ENCODE data around the gene IRF2. TPM values are rescaled to one million over a fixed set of nuclear protein-coding genes. Genes with fewer than 3 reads are reported as not detected.

Gene IRF2
- polyA plus RNA-seq, 1 donor (not counting 4 experiments of a cell fraction or from before 2014, with no cell fraction given): 23.8 TPM

GRCh38 chr4:184455299-184455698, 19.1 kb downstream of the IRF2 start:
- no peaks in the 10 kb centered on the region for H3K9me1 ChIP-seq (ENCODE audit: control insufficient read depth, extremely low read depth, insufficient read depth, low read length)
- FAIRE-seq (no peak), DNase-seq (ENCODE audit: low read depth, low spot score) (no peak)
- no peak overlapping the region for H3K4me3 ChIP-seq (ENCODE audit: control insufficient read depth in 2 of 3, extremely low read depth in 1 of 3, insufficient read depth in 2 of 3, low read depth in 1 of 3, low read length in 3 of 3)
- peaks cover 0 to 1% of the 10 kb centered on the region in 2 experiments for H3K36me3 ChIP-seq (ENCODE audit: control insufficient read depth in 2 of 2, extremely low read depth in 1 of 2, insufficient read depth in 2 of 2, low read length in 2 of 2)
- no peak overlapping the region for H3K27ac ChIP-seq (ENCODE audit: control insufficient read depth, insufficient read depth, low read length)
- dilution Hi-C loops (cut with MboI; ENCODE audit: extremely low pct_ligation_motif_present, low sequenced_read_pairs): no loop called here
- no peak overlapping the region for H2AFZ ChIP-seq (ENCODE audit: control insufficient read depth, low read length)
- TF ChIP-seq CTCF (optimal IDR thresholded peaks at IDR 0.05 in 1 of 3, IDR thresholded peaks at IDR 0.05 in 1 of 3, conservative IDR thresholded peaks at IDR 0.05 in 1 of 3; ENCODE audit: extremely low read depth in 1 of 3, insufficient read depth in 2 of 3, low read length in 3 of 3) (no peak), EZH2 (IDR thresholded peaks at IDR 0.05; ENCODE audit: low read length) (no peak)
- H4K20me1 ChIP-seq (ENCODE audit: control insufficient read depth, extremely low read depth, insufficient read depth, low read length): no peaks in the 10 kb centered on the region
- no peak overlapping the region for H3K4me2 ChIP-seq (ENCODE audit: control insufficient read depth, extremely low read depth, insufficient read depth, low read depth, low read length)
- peaks cover 61% of the 10 kb centered on the region for H3K79me2 ChIP-seq (ENCODE audit: control insufficient read depth, insufficient read depth, low read length)
- H3K9me3 ChIP-seq (ENCODE audit: control insufficient read depth, low read depth, low read length): no peaks in the 10 kb centered on the region
- H3K27me3 ChIP-seq (ENCODE audit: control insufficient read depth, extremely low read depth, insufficient read depth, low read length): no peaks in the 10 kb centered on the region
- no peak overlapping the region for H3K9ac ChIP-seq (ENCODE audit: control insufficient read depth, extremely low read depth, insufficient read depth, low read length)
- H3K4me1 ChIP-seq (ENCODE audit: control insufficient read depth, extremely low read depth, insufficient read depth, low read length): peaks cover 27% of the 10 kb centered on the region

GRCh38 chr4:184453365-184454160, 20.8 kb downstream of the IRF2 start:
- Histone ChIP-seq H3K9me3 (ENCODE audit: control insufficient read depth, low read depth, low read length) (no peaks in the 10 kb centered on the region), H3K4me3 (ENCODE audit: control insufficient read depth in 2 of 3, extremely low read depth in 1 of 3, insufficient read depth in 2 of 3, low read depth in 1 of 3, low read length in 3 of 3) (no peak overlapping the region), H4K20me1 (ENCODE audit: control insufficient read depth, extremely low read depth, insufficient read depth, low read length) (no peaks in the 10 kb centered on the region), H3K27me3 (ENCODE audit: control insufficient read depth, extremely low read depth, insufficient read depth, low read length) (no peaks in the 10 kb centered on the region), H3K36me3 (ENCODE audit: control insufficient read depth in 2 of 2, extremely low read depth in 1 of 2, insufficient read depth in 2 of 2, low read length in 2 of 2) (peaks cover 0 to 3% of the 10 kb centered on the region in 2 experiments), H2AFZ (ENCODE audit: control insufficient read depth, low read length) (peak overlapping the region; percentile 77), H3K4me1 (ENCODE audit: control insufficient read depth, extremely low read depth, insufficient read depth, low read length) (peaks cover 23% of the 10 kb centered on the region), H3K4me2 (ENCODE audit: control insufficient read depth, extremely low read depth, insufficient read depth, low read depth, low read length) (peak overlapping the region; percentile 52), H3K9ac (ENCODE audit: control insufficient read depth, extremely low read depth, insufficient read depth, low read length) (peak overlapping the region; percentile 47), H3K9me1 (ENCODE audit: control insufficient read depth, extremely low read depth, insufficient read depth, low read length) (no peaks in the 10 kb centered on the region), H3K79me2 (ENCODE audit: control insufficient read depth, insufficient read depth, low read length) (peaks cover 63% of the 10 kb centered on the region), H3K27ac (ENCODE audit: control insufficient read depth, insufficient read depth, low read length) (peak overlapping the region; percentile 58)
- DNase-seq (ENCODE audit: low read depth, low spot score) (no peak), FAIRE-seq (peak; percentile 94)
- TF ChIP-seq EZH2 (IDR thresholded peaks at IDR 0.05; ENCODE audit: low read length) (no peak), CTCF (optimal IDR thresholded peaks at IDR 0.05 in 1 of 3, IDR thresholded peaks at IDR 0.05 in 1 of 3, conservative IDR thresholded peaks at IDR 0.05 in 1 of 3; ENCODE audit: extremely low read depth in 1 of 3, insufficient read depth in 2 of 3, low read length in 3 of 3) (no peak)
- dilution Hi-C loops (cut with MboI; ENCODE audit: extremely low pct_ligation_motif_present, low sequenced_read_pairs): no loop called here
